ENCODE measurements around the gene PTPRG. TPM values are rescaled to one million over a fixed set of nuclear protein-coding genes. Genes with fewer than 3 reads are reported as not detected.

The PTPRG gene
- total RNA-seq, 2 donors from 2014 or later, result 76.5 to 108 TPM

- TF ChIP-seq, protein P1, sequence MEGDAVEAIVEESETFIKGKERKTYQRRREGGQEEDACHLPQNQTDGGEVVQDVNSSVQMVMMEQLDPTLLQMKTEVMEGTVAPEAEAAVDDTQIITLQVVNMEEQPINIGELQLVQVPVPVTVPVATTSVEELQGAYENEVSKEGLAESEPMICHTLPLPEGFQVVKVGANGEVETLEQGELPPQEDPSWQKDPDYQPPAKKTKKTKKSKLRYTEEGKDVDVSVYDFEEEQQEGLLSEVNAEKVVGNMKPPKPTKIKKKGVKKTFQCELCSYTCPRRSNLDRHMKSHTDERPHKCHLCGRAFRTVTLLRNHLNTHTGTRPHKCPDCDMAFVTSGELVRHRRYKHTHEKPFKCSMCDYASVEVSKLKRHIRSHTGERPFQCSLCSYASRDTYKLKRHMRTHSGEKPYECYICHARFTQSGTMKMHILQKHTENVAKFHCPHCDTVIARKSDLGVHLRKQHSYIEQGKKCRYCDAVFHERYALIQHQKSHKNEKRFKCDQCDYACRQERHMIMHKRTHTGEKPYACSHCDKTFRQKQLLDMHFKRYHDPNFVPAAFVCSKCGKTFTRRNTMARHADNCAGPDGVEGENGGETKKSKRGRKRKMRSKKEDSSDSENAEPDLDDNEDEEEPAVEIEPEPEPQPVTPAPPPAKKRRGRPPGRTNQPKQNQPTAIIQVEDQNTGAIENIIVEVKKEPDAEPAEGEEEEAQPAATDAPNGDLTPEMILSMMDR (conservative IDR thresholded peaks at IDR 0.05), result no peak
- Mint-ChIP-seq H3K36me3 (ENCODE audit: low read depth) (peaks cover 8% of the 10 kb centered on the region), H3K27ac (peak overlapping the region; percentile 52), H3K4me1 (peaks cover 38% of the 10 kb centered on the region), H3K27me3 (ENCODE audit: insufficient read depth) (no peaks in the 10 kb centered on the region), H3K9me3 (peaks cover 14% of the 10 kb centered on the region), H3K4me3 (no peak overlapping the region)
- Histone ChIP-seq H3K9ac (ENCODE audit: extremely low read depth, low read length, poor library complexity, severe bottlenecking) (no peak overlapping the region), H3K36me3 (ENCODE audit: control insufficient read depth, insufficient read depth, low read length) (no peaks in the 10 kb centered on the region), H3K4me1 (ENCODE audit: control insufficient read depth, insufficient read depth, low read length) (peaks cover 6% of the 10 kb centered on the region), H3K4me3 (ENCODE audit: low read length) (no peak overlapping the region), H3K9me3 (ENCODE audit: control insufficient read depth, low read length) (no peaks in the 10 kb centered on the region), H3K27ac (ENCODE audit: low read depth, low read length) (no peak overlapping the region), H3K27me3 (ENCODE audit: control insufficient read depth, insufficient read depth, low read length, poor library complexity, severe bottlenecking) (no peaks in the 10 kb centered on the region)
- 91 to 100% methylated on average over 3 of the region's 3 CpGs for WGBS, 2 experiments (ENCODE audit: insufficient coverage in 1 of 2, insufficient read length in 1 of 2)
- DNase-seq, result no peak
Observed at GRCh38 chr3:61669203-61669602, 107.8 kb downstream of the PTPRG start.

DNA sequence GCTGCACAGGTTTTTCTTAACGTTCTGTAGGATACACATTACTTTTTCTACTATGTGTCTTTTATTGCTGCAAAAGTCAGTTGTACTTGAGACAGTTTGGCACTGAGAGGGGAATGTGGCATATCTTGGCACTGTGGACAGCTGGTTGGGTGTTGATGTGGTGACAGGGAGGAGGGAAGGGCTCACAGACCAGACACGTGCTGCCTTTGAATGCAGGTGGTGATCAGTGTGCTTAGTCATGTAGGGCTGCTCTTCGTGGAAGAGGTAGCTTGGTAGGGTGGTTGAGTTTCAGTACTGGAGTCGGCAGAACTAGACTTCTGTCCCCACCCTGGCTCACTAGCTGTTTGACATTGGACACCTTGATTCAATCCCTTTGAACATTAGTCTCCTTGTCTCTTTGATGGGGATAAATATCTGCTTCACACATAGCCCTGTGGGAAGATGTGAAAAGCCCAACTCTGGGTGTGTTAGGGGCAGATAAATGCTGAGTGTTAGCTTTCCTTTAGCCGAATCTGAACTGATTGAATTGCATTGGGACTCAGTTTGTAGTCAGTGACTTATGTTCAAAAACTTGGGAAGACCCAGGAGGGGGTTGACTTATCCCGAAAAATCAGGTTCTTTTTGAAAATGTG, 108.4 kb downstream of the PTPRG start:
- Histone ChIP-seq H3K27ac (ENCODE audit: low read depth, low read length) (no peak overlapping the region), H3K27me3 (ENCODE audit: control insufficient read depth, insufficient read depth, low read length, poor library complexity, severe bottlenecking) (no peaks in the 10 kb centered on the region), H3K9ac (ENCODE audit: extremely low read depth, low read length, poor library complexity, severe bottlenecking) (no peak overlapping the region), H3K9me3 (ENCODE audit: control insufficient read depth, low read length) (no peaks in the 10 kb centered on the region), H3K4me3 (ENCODE audit: low read length) (no peak overlapping the region), H3K36me3 (ENCODE audit: control insufficient read depth, insufficient read depth, low read length) (no peaks in the 10 kb centered on the region), H3K4me1 (ENCODE audit: control insufficient read depth, insufficient read depth, low read length) (peaks cover 6% of the 10 kb centered on the region)
- Mint-ChIP-seq H3K27ac (peak overlapping the region; percentile 52), H3K36me3 (ENCODE audit: low read depth) (peaks cover 8% of the 10 kb centered on the region), H3K9me3 (peaks cover 14% of the 10 kb centered on the region), H3K27me3 (ENCODE audit: insufficient read depth) (no peaks in the 10 kb centered on the region), H3K4me1 (peaks cover 40% of the 10 kb centered on the region), H3K4me3 (no peak overlapping the region)
- TF ChIP-seq, protein P1 (conservative IDR thresholded peaks at IDR 0.05), result no peak
- WGBS, 2 experiments (ENCODE audit: insufficient coverage in 1 of 2, insufficient read length in 1 of 2), result 83 to 86% methylated on average over 1 to 6 of the region's 6 CpGs
- no peak for DNase-seq

DNA sequence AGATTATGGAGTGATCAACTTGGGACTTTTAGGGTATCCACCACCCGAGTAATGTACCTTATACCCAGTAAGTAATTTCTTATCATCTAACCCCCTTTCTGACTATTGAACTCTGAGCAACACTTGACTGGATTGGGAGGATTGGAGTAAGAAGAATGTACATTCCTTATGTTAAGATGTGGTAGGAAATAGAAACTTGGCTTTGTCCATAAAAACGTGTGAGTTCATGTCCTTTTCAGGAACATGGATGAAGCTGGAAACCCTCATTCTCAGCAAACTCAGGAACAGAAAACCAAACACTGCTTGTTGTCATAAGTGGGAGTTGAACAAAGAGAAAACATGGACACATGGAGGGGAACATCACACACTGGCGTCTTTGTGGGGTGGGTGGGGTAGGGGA, 112.3 kb downstream of the PTPRG start:
- peak overlapping the region; percentile 84 for H3K27ac Mint-ChIP-seq
- TF ChIP-seq, protein P1 (conservative IDR thresholded peaks at IDR 0.05), result no peak
- Histone ChIP-seq H3K27ac (ENCODE audit: low read depth, low read length) (no peak overlapping the region), H3K36me3 (ENCODE audit: control insufficient read depth, insufficient read depth, low read length) (no peaks in the 10 kb centered on the region), H3K9ac (ENCODE audit: extremely low read depth, low read length, poor library complexity, severe bottlenecking) (no peak overlapping the region), H3K4me3 (ENCODE audit: low read length) (no peak overlapping the region), H3K9me3 (ENCODE audit: control insufficient read depth, low read length) (no peaks in the 10 kb centered on the region), H3K27me3 (ENCODE audit: control insufficient read depth, insufficient read depth, low read length, poor library complexity, severe bottlenecking) (no peaks in the 10 kb centered on the region), H3K4me1 (ENCODE audit: control insufficient read depth, insufficient read depth, low read length) (peaks cover 12% of the 10 kb centered on the region)
- H3K36me3 Mint-ChIP-seq (ENCODE audit: low read depth), result peaks cover 8% of the 10 kb centered on the region
- DNase-seq, result no peak
- no peak overlapping the region for H3K4me3 Mint-ChIP-seq
- 78 to 100% methylated on average over 1 to 2 of the region's 3 CpGs for WGBS, 2 experiments (ENCODE audit: insufficient coverage in 1 of 2, insufficient read length in 1 of 2)
- peaks cover 14% of the 10 kb centered on the region for H3K9me3 Mint-ChIP-seq
- peaks cover 52% of the 10 kb centered on the region for H3K4me1 Mint-ChIP-seq
- H3K27me3 Mint-ChIP-seq (ENCODE audit: insufficient read depth), result no peaks in the 10 kb centered on the region
